ENCODE results near the gene DDIT4. TPM values are rescaled to one million over a fixed set of nuclear protein-coding genes. Genes with fewer than 3 reads are reported as not detected.

The DDIT4 gene
- total and polyA plus RNA-seq, 9 of the 15 experiments (the other 6 are each of a cell fraction or from before 2014, with no cell fraction given) = 8.2 to 675 (median 159) TPM

GRCh38 chr10:72260976-72261783 lies 12.5 kb upstream of the DDIT4 start (continued):
- TF ChIP-seq ZMIZ1 (IDR thresholded peaks at IDR 0.05; ENCODE audit: low read depth in 2 of 2, low read length in 2 of 2) (peak in 1 of 2 experiments; percentile 19; a peak in 2 of 4 replicates), ARID4B (CRISPR knock-in tag; IDR thresholded peaks at IDR 0.05) (peak; percentile 72), PBX2 (CRISPR knock-in tag; IDR thresholded peaks at IDR 0.05; ENCODE audit: low read depth) (no peak), PBX2 (tag; conservative IDR thresholded peaks at IDR 0.05; ENCODE audit: low read depth) (0 out of 2 replicates have a peak, but pooled peaks have one; percentile 6), HEY1 (CRISPR knock-in tag; IDR thresholded peaks at IDR 0.05; ENCODE audit: borderline replicate concordance) (peak; percentile 66), L3MBTL2 (IDR thresholded peaks at IDR 0.05) (peak; percentile 80), SNIP1 (IDR thresholded peaks at IDR 0.05; ENCODE audit: low read depth) (no peak), JUND (IDR thresholded peaks at IDR 0.05; ENCODE audit: borderline replicate concordance, low read depth, low read length) (no peak), JUND (tag; IDR thresholded peaks at IDR 0.05; ENCODE audit: borderline replicate concordance, low read depth, low read length) (peak; percentile 45; the same call in 1 of the 3 replicates), ZNF280A (IDR thresholded peaks at IDR 0.05; ENCODE audit: low read depth, partially characterized antibody) (no peak), CC2D1A (IDR thresholded peaks at IDR 0.05) (peak; percentile 45; the same call in 1 of the 2 replicates), SREBF1 (IDR thresholded peaks at IDR 0.05; ENCODE audit: borderline replicate concordance, low read depth, low read length) (peak; percentile 15; the same call in 1 of the 2 replicates), ZEB2 (IDR thresholded peaks at IDR 0.05) (peak; percentile 97), E2F3 (CRISPR knock-in tag; IDR thresholded peaks at IDR 0.05) (0 out of 2 replicates have a peak, but pooled peaks have one; percentile 23)
